ENCODE data around the gene TAOK2. TPM values are rescaled to one million over a fixed set of nuclear protein-coding genes. Genes with fewer than 3 reads are reported as not detected.

The TAOK2 gene
- polyA plus RNA-seq, 3 donors: 1.1 to 19.2 (median 2.3) TPM

DNA sequence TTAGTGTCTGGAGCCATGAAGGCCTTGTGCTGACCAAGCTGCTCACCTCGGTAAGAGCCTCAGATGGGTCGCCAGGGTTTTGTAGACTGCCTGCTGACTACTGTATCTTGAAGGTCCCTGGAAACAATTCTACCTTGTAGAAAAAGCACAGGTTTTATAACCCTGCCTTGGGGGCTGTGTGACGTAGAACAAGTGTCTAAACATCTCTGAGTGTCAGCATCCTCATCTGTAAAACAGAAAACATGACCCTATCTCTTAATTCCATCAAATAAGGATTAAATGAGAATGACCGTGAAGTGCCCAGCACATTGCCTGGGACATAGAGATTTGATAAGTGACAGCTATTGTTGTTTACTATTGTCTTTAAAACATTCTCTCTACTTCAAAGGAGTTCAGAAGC lies 5.5 kb upstream of the TAOK2 start:
- no peak for TF ChIP-seq CTCF (IDR thresholded peaks at IDR 0.05)
- no peak overlapping the region for H3K9ac ChIP-seq (ENCODE audit: insufficient read depth, low read length, poor library complexity, severe bottlenecking)
- H2AFZ ChIP-seq (ENCODE audit: insufficient read depth, low read depth, low read length, poor library complexity, severe bottlenecking): no peak overlapping the region
- Mint-ChIP-seq H3K9me3 (peaks cover 0 to 5% (median 0%) of the 10 kb centered on the region in 7 donors), H3K27me3 (ENCODE audit: low read depth in 3 of 3) (peaks cover 0 to 3% (median 2%) of the 10 kb centered on the region in 3 donors), H3K36me3 (peaks cover 39 to 69% of the 10 kb centered on the region in 2 donors), H3K4me1 (peaks cover 11% of the 10 kb centered on the region), H3K4me3 (no peak overlapping the region), H3K27ac (no peak overlapping the region)
- no peak for DNase-seq
- no peak overlapping the region for H3K4me2 ChIP-seq (replicated peaks; ENCODE audit: extremely low read depth, low read length, poor library complexity, severe bottlenecking)
- WGBS (ENCODE audit: insufficient coverage): no CpG with 5 or more reads among the region's 4 CpGs
- H3K27me3 ChIP-seq (ENCODE audit: control insufficient read depth in 2 of 2, insufficient read depth in 2 of 2, low read length in 2 of 2): no peaks in the 10 kb centered on the region
- peaks cover 32 to 49% of the 10 kb centered on the region in 2 donors for H3K36me3 ChIP-seq (replicated peaks in 1 of 2; ENCODE audit: control insufficient read depth in 1 of 2, insufficient read depth in 2 of 2, low read length in 2 of 2)
- H3K79me2 ChIP-seq (ENCODE audit: insufficient read depth, low read length): peaks cover 3% of the 10 kb centered on the region
- peaks cover 10 to 15% of the 10 kb centered on the region in 2 donors for H3K4me1 ChIP-seq (ENCODE audit: control insufficient read depth in 1 of 2, insufficient read depth in 2 of 2, low read length in 2 of 2)
- no peak overlapping the region for H3K27ac ChIP-seq (ENCODE audit: low read depth in 1 of 2, low read length in 2 of 2)
- no peaks in the 10 kb centered on the region for H3K9me3 ChIP-seq (replicated peaks in 1 of 2; ENCODE audit: control insufficient read depth in 1 of 2, insufficient read depth in 1 of 2, low read length in 2 of 2)
- no peak overlapping the region for H3K4me3 ChIP-seq (replicated peaks in 1 of 3; ENCODE audit: low read depth in 2 of 3, low read length in 3 of 3)
- peaks cover 10% of the 10 kb centered on the region for H4K20me1 ChIP-seq (ENCODE audit: insufficient read depth, low read length)
- intact Hi-C loops (cut with micrococcal nuclease): no loop called here

DNA sequence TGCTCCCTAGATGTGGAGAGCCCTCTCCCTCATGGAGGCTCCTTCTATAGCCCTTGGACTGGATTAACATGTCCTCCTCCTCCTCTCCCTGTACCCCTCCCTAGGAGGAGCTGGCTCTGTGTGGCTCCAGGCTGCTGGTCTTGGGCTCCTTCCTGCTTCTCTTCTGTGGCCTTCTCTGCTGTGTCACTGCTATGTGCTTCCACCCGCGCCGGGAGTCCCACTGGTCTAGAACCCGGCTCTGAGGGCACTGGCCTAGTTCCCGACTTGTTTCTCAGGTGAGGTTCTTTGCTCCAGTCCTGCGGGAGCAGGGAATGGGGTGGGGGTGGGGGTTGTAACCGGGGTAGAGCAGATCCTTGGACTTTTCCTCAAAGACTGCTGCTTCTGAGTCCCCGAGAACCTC lies 2.4 kb upstream of the TAOK2 start:
- Mint-ChIP-seq H3K9me3 (peaks cover 0 to 5% (median 2%) of the 10 kb centered on the region in 7 donors), H3K27ac (no peak overlapping the region), H3K36me3 (peaks cover 26 to 52% of the 10 kb centered on the region in 2 donors), H3K27me3 (ENCODE audit: low read depth in 3 of 3) (peaks cover 0 to 5% (median 2%) of the 10 kb centered on the region in 3 donors), H3K4me1 (peaks cover 29% of the 10 kb centered on the region), H3K4me3 (no peak overlapping the region)
- Histone ChIP-seq H4K20me1 (ENCODE audit: insufficient read depth, low read length) (peaks cover 29% of the 10 kb centered on the region), H3K4me2 (replicated peaks; ENCODE audit: extremely low read depth, low read length, poor library complexity, severe bottlenecking) (no peak overlapping the region), H3K27me3 (ENCODE audit: control insufficient read depth in 2 of 2, insufficient read depth in 2 of 2, low read length in 2 of 2) (no peaks in the 10 kb centered on the region), H3K79me2 (ENCODE audit: insufficient read depth, low read length) (peaks cover 26% of the 10 kb centered on the region), H3K9ac (ENCODE audit: insufficient read depth, low read length, poor library complexity, severe bottlenecking) (no peak overlapping the region), H2AFZ (ENCODE audit: insufficient read depth, low read depth, low read length, poor library complexity, severe bottlenecking) (no peak overlapping the region), H3K36me3 (replicated peaks in 1 of 2; ENCODE audit: control insufficient read depth in 1 of 2, insufficient read depth in 2 of 2, low read length in 2 of 2) (peaks cover 27 to 43% of the 10 kb centered on the region in 2 donors), H3K4me3 (replicated peaks in 1 of 3; ENCODE audit: low read depth in 2 of 3, low read length in 3 of 3) (no peak overlapping the region), H3K4me1 (ENCODE audit: control insufficient read depth in 1 of 2, insufficient read depth in 2 of 2, low read length in 2 of 2) (peaks cover 31 to 39% of the 10 kb centered on the region in 2 donors), H3K27ac (ENCODE audit: low read depth in 1 of 2, low read length in 2 of 2) (no peak overlapping the region), H3K9me3 (replicated peaks in 1 of 2; ENCODE audit: control insufficient read depth in 1 of 2, insufficient read depth in 1 of 2, low read length in 2 of 2) (no peaks in the 10 kb centered on the region)
- intact Hi-C loops (cut with micrococcal nuclease): loop anchor here in 1 of 2 donors (10.0 kb wide), 1 partner anchor 107 kb away; the partner anchor contains the start of gene CDIPT
- no peak for TF ChIP-seq CTCF (IDR thresholded peaks at IDR 0.05)
- 100% methylated on average over 3 of the region's 8 CpGs for WGBS (ENCODE audit: insufficient coverage)
- DNase-seq: no peak
